HL-60/S4 (cell line): Measurements from ENCODE around the gene HERC2.
"Not testable (repeated sequence)": the region's sequence is repeated elsewhere in the genome, so short reads cannot be mapped to it uniquely, and the experiment has no call there.

Experiments
- in situ Hi-C: fragments of 300-500 bp; cut with MboI; formaldehyde crosslinking; loops from 2 replicates; pipeline ENCODE4 v1.14.3; 2022; ENCODE audit warnings: low sequenced_read_pairs

The HERC2 gene

GRCh38 chr15:28222612-28223011, 99.4 kb downstream of the HERC2 start:
- in situ Hi-C loops, result not testable (repeated sequence)

- in situ Hi-C loops, result not testable (repeated sequence)
Measured at GRCh38 chr15:28221696-28222095, 100.3 kb downstream of the HERC2 start.

- in situ Hi-C loops, result no loop called here
Measured at GRCh38 chr15:28219116-28219515, 102.9 kb downstream of the HERC2 start.

- in situ Hi-C loops, result not testable (repeated sequence)
Measured at GRCh38 chr15:28216946-28217546, 104.9 kb downstream of the HERC2 start.

GRCh38 chr15:28215521-28215920, 106.5 kb downstream of the HERC2 start:
- in situ Hi-C loops, result not testable (repeated sequence)

- in situ Hi-C loops, result not testable (repeated sequence)
Measured at GRCh38 chr15:28214006-28214790, 107.8 kb downstream of the HERC2 start.

GRCh38 chr15:28213393-28213792, 108.6 kb downstream of the HERC2 start:
- in situ Hi-C loops, result not testable (repeated sequence)

GRCh38 chr15:28208583-28208982, 113.4 kb downstream of the HERC2 start:
- in situ Hi-C loops, result no loop called here

- in situ Hi-C loops, result not testable (repeated sequence)
Measured at GRCh38 chr15:28205640-28206039, 116.3 kb downstream of the HERC2 start.

GRCh38 chr15:28203055-28203828, 118.7 kb downstream of the HERC2 start:
- in situ Hi-C loops, result not testable (repeated sequence)

GRCh38 chr15:28202124-28202523, 119.9 kb downstream of the HERC2 start:
- in situ Hi-C loops, result not testable (repeated sequence)

- in situ Hi-C loops, result not testable (repeated sequence)
Measured at GRCh38 chr15:28198215-28198614, 123.8 kb downstream of the HERC2 start.

- in situ Hi-C loops, result not testable (repeated sequence)
Measured at GRCh38 chr15:28197694-28198093, 124.3 kb downstream of the HERC2 start.

GRCh38 chr15:28196581-28196980, 125.4 kb downstream of the HERC2 start:
- in situ Hi-C loops, result not testable (repeated sequence)

- in situ Hi-C loops, result no loop called here
Measured at GRCh38 chr15:28192772-28193171, 129.2 kb downstream of the HERC2 start.

- in situ Hi-C loops, result no loop called here
Measured at GRCh38 chr15:28191832-28192231, 130.1 kb downstream of the HERC2 start.

- in situ Hi-C loops, result no loop called here
Measured at GRCh38 chr15:28190391-28191174, 131.4 kb downstream of the HERC2 start.

- in situ Hi-C loops, result no loop called here
Measured at GRCh38 chr15:28185148-28185895, 136.7 kb downstream of the HERC2 start.

- in situ Hi-C loops, result no loop called here
Measured at GRCh38 chr15:28184166-28184565, 137.8 kb downstream of the HERC2 start.

GRCh38 chr15:28182731-28183130, 139.2 kb downstream of the HERC2 start:
- in situ Hi-C loops, result no loop called here
